ES-I3 (cell line): ENCODE data around the gene ANAPC2.

Experiments used
- H3K36me3 ChIP-seq: 2 replicates; pipeline ENCODE4 v1.6.1; 2013; ENCODE audit warnings: mild to moderate bottlenecking, low read length, control low read depth, moderate library complexity; ENCODE audit not compliant: insufficient read depth
- H3K4me1 ChIP-seq: 2 replicates; pipeline ENCODE4 v1.6.1; 2013; ENCODE audit warnings: mild to moderate bottlenecking, control low read depth, low read length; ENCODE audit not compliant: insufficient read depth
- H3K9ac ChIP-seq: 2 replicates; pipeline ENCODE4 v1.6.1; 2013; ENCODE audit warnings: low read depth, mild to moderate bottlenecking, low read length, moderate library complexity
- H3K9me3 ChIP-seq: 2 replicates; pipeline ENCODE4 v1.6.1; 2013; ENCODE audit warnings: mild to moderate bottlenecking, low read length, moderate library complexity; ENCODE audit not compliant: control insufficient read depth, insufficient read depth

ANAPC2 gene

DNA sequence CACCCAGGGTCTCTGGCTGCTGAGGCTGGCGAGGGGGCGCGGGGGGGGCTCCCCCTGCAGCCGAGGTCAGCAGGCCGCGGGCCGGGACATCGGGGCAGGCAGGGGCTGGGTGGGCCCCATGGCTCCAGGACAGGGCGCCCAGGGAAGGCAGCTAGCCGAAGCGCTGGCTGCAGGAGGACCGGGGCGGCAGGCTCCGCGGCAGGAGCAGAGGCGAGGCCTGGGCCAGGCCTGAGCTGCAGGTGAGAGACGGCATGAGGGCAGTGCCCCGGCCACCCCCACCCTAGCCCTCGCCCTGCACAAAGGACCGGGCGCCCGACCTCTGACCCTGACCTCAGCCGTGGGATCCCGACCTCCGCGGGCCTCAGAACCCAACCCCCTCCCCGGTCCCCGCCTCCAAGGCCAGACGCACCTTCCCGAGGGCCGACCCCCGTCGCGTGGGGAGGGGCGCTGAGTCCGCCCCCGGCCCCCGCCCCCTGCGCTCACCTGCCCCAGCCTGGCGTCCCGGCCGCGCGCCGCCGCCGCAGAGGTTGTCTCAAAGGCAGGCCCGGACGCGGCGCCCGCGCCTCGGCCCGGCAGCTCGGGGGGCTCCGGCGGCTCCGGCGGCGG lies 33.2 kb upstream of the ANAPC2 start:
- no peaks in the 10 kb centered on the region for H3K36me3 ChIP-seq
- peak overlapping the region; percentile 33; the same call in 1 of the 2 replicates for H3K9ac ChIP-seq
- H3K4me1 ChIP-seq: no peaks in the 10 kb centered on the region; the same call in 1 of the 2 replicates
- H3K9me3 ChIP-seq: no peaks in the 10 kb centered on the region

DNA sequence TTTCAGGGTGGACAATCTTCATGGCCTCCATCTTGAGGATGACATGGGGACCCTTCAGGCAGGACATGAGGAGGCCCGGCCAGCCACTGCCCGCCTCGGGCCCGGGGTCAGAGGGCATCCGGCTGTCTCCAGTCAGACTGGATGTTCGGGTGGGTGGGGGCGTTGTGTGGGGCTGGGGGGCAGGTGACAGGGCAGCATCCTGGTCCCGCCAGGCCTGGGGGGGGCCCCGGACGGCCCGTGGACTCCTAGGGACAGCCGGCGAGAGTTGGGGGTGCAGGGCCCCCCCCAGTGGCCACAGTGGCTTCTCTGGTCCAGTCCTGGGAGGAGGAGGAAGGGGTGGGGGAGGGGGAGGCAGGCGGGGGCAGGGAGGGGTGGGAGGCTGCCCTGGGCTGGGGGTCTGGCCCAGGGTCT lies 32.7 kb upstream of the ANAPC2 start:
- Histone ChIP-seq H3K9me3 (no peaks in the 10 kb centered on the region), H3K4me1 (no peaks in the 10 kb centered on the region; the same call in 1 of the 2 replicates), H3K36me3 (no peaks in the 10 kb centered on the region), H3K9ac (peak overlapping the region; percentile 33; the same call in 1 of the 2 replicates)

DNA sequence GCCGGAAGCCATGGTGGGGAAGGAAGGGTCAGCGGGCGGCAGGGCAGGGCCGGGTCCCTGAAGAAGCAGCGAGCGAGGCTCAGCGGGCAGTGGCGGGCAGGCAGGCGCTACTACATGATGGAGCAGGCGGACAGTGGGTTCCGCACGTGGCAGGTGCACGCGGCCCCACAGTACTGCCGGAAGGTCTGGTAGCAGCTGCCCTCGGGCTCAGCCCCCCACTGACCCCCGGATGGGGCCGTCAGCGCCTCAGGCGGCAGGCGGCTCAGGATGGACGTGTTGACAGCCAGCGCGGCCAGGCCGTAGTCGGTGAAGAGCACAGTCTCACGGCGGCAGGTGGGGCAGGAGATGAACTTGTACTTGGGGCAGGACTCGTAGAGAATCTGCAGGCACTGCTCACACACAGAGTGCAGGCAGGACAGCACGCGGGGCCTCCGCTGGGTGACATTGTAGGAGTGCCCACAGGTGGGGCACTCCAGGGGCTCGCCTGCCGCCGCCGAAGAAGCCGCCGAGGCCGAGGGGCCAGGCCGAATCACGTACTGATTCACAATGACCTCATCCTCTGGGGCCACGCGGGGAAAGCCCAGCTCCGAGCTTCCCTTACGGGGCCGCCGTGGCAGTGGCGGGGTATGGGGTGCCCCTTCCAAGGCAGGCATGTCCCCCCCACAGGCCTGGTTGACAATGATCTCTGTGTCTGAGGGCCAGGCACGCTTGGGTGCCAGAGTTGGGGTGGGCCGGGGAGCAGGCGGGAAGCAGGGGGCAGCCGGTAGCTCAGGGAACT lies 32.1 kb upstream of the ANAPC2 start:
- no peaks in the 10 kb centered on the region; the same call in 1 of the 2 replicates for H3K4me1 ChIP-seq
- no peaks in the 10 kb centered on the region for H3K36me3 ChIP-seq
- H3K9me3 ChIP-seq: no peaks in the 10 kb centered on the region
- H3K9ac ChIP-seq: no peak overlapping the region

DNA sequence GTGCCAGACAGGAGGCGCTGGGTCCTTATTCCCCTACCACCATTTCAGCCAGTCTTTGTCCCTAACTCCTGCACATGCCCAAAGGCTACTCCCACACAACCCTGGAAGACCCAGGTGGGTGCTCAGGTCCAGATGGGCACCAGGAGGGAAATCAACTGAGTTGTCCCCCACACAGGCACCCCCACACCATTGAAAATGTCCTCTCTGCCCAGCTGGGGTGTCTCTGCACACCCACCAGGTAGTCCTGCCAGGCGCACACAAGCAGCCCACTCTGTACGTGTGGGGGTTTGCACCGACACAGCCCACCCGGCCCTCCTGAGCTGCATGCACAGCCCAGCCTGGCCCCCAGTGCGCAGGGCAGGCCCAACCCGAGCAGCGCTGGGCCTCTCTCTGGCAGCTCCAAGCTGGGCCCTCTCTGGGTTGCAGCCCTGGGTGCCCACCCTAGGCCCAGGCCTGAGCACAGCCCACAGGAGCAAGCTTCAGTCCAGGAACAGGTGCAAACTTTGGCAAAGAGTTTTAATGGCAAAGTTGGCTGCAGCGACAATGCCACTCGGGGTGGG lies 31.5 kb upstream of the ANAPC2 start:
- Histone ChIP-seq H3K9me3 (no peaks in the 10 kb centered on the region), H3K36me3 (no peaks in the 10 kb centered on the region), H3K4me1 (no peaks in the 10 kb centered on the region; the same call in 1 of the 2 replicates), H3K9ac (no peak overlapping the region)

DNA sequence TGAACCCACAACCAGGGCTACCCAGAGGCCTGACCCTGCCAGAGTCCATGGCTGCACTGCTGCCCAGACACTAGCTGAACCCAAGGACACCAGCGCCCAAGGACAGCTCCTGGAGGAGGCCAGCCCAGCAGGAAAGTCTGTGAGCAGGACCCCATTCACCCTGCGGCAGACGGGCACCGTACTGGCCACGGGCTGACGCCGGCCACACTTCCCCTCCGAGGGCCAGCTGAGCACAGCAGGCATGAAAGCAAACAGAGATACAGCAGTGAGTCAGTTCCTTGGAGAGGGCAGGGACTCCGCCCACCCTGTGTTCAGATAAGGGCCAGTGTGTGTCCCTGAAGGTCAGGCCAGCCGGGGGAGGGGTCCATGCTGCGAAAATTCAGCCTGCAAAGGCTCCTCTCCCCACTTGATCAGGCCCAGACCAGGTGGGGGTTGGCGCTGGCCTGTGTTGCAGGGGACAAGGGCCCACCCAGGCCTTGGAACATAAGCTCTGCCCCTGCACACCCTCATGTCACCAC lies 30.5 kb upstream of the ANAPC2 start:
- Histone ChIP-seq H3K9me3 (no peaks in the 10 kb centered on the region), H3K36me3 (no peaks in the 10 kb centered on the region), H3K9ac (no peak overlapping the region), H3K4me1 (no peaks in the 10 kb centered on the region; the same call in 1 of the 2 replicates)

DNA sequence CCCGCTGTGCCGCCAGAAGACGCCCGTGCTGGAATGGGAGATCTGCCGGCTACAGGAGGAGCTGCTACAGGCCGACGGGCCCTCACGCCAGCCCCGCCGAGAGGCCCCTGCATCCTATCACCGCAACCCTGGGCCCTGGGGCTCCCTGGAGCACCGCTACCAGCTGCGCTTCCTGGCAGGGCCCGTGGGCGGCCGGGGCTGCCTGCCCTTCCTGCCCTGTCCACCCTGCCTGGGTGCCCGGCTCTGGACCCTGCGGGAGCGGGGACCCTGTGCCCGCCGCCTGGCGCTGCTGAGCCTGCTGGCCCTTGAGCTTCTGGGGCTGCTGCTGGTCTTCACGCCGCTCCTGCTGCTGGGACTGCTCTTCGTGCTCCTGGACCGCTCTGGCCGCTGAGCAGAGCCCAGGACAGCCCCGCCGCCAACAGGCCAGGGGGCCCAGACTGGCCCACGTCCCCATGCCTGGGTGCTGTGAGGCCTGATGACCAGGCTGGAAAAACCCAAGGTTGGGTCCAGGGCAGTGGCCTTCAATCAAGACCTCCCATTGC lies 29.9 kb upstream of the ANAPC2 start:
- no peaks in the 10 kb centered on the region for H3K9me3 ChIP-seq
- no peak overlapping the region for H3K9ac ChIP-seq
- H3K4me1 ChIP-seq: no peaks in the 10 kb centered on the region; the same call in 1 of the 2 replicates
- no peaks in the 10 kb centered on the region for H3K36me3 ChIP-seq

DNA sequence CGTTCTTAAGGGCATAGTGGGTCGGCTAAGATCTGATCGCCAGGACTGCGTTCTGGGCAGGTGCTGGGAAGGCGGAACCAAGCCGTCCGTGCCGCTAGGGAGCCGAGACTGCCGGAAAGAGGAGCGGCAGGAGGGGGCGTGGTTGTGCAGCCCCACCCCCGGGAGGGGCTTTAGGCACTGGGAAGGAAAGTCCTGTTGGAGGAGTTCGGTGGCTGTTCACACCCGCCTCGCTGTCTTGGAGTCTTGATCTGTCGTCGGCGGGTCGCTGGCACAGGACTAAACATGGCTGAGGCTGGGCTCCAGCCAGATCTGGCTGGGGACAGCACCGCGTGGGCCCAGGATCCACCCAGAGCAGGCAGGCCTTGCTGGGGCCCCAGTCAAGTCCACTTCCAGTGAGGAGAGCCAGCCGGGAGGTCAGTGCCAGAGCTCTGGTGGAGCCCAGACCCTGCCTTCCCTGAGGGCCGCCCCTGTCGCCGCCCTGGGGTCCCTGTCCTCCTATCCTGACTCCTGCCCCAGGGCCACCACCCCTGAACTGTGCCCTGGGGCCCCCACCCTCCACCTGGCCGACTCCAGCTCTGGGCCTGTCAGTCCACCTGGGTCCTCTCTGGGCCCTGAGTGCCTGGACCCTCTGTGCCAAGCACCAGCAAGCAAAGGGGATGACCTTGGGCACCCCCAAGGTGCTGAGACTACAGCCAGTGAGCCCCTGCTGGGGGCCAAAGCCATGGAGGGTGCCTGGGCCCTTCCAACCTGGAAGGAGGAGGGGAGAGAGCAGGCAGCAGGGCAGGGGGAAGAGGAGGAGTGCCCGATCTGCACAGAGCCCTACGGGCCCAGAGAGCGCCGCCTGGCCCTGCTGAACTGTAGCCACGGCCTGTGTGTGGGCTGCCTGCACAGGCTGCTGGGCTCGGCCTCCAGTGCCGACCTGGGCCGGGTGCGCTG lies 29.2 kb upstream of the ANAPC2 start:
- Histone ChIP-seq H3K9me3 (no peaks in the 10 kb centered on the region), H3K9ac (peak overlapping the region; percentile 28; the same call in 1 of the 2 replicates), H3K4me1 (no peaks in the 10 kb centered on the region; the same call in 1 of the 2 replicates), H3K36me3 (no peaks in the 10 kb centered on the region)

DNA sequence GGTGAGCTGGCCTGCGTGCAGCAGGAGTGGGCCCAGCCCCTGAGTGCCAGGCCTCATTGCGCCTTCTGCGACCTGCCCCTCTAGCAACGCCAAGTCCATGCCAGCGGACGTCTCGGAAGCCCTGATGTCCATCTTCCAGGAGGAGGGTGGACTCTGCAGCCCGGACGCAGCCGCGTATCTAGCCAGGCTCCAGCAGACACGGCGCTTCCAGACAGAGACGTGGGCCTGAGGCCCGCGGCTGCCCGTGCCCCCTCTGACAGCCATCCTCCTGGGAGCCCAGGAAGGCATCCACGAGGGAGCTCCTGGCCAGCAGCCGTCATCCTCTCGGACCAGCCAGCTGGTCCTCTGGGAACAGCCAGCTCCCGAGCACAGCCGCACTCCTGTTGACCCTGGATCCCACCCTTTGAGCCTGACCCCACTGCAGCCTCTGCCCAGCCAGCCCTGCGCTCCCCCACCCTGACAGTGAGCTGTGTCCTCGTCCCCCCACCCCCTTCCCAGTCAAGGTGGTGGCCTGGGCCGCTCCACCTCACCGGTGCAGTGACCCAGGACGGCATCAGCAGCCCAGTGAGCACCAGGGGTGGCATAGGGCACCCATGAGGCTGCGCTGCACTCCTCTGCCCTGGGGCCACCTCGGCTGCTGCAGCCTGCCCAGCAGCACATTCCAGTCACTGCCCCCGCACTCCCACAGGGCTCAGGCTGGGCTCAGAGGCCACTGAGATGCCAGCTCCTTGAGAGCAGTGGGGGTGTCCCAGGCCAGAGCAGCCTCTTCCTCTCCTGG lies 28.0 kb upstream of the ANAPC2 start:
- Histone ChIP-seq H3K4me1 (no peaks in the 10 kb centered on the region; the same call in 1 of the 2 replicates), H3K36me3 (no peaks in the 10 kb centered on the region), H3K9me3 (no peaks in the 10 kb centered on the region), H3K9ac (no peak overlapping the region)

DNA sequence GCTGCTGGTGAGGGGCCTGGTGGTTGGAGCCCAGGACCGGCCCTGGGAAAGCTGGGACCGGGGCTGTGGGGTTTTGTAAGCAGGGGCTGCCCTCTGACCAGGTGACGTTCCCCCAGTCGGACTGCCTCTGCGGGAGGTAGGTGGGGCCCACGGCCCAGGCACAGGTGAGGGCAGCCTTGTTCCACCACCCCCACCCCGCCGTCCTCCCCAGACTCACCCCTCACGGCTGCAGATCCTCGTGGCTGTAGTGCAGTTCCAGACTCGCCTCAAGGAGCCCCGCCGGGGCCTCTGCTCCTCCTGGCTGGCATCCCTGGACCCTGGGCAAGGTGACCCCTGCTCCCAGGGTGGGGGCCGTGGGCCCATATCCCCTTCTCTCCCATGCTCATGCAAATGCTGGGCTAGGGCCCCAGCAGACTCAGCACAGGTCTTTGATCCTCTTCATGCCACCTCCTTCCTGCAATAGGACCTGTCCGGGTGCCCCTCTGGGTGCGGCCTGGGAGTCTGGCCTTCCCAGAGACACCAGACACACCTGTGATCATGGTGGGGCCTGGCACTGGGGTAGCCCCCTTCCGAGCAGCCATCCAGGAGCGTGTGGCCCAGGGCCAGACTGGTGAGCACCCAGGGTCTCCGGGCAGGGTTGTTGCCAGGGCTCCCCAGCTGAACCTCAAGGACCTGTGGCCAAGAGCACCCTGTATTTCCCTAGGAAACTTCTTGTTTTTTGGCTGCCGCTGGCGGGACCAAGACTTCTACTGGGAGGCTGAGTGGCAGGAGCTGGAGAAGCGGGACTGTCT lies 27.0 kb upstream of the ANAPC2 start:
- Histone ChIP-seq H3K36me3 (no peaks in the 10 kb centered on the region), H3K9me3 (no peaks in the 10 kb centered on the region), H3K4me1 (no peaks in the 10 kb centered on the region; the same call in 1 of the 2 replicates), H3K9ac (no peak overlapping the region)

DNA sequence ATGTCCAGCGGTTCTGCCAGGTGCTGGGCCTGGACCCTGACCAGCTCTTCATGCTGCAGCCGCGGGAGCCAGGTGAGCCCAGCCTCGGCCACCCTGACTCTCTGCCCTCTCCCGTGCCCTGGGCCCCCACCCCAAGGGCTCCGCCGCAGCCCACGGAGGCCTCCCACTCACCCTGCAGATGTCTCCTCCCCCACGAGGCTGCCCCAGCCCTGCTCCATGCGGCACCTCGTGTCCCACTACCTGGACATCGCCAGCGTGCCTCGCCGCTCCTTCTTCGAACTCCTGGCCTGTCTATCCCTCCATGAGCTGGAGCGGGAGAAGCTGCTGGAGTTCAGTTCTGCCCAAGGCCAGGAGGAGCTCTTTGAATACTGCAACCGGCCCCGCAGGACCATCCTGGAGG lies 26.3 kb upstream of the ANAPC2 start:
- Histone ChIP-seq H3K4me1 (no peaks in the 10 kb centered on the region; the same call in 1 of the 2 replicates), H3K9me3 (no peaks in the 10 kb centered on the region), H3K36me3 (no peaks in the 10 kb centered on the region), H3K9ac (no peak overlapping the region)

DNA sequence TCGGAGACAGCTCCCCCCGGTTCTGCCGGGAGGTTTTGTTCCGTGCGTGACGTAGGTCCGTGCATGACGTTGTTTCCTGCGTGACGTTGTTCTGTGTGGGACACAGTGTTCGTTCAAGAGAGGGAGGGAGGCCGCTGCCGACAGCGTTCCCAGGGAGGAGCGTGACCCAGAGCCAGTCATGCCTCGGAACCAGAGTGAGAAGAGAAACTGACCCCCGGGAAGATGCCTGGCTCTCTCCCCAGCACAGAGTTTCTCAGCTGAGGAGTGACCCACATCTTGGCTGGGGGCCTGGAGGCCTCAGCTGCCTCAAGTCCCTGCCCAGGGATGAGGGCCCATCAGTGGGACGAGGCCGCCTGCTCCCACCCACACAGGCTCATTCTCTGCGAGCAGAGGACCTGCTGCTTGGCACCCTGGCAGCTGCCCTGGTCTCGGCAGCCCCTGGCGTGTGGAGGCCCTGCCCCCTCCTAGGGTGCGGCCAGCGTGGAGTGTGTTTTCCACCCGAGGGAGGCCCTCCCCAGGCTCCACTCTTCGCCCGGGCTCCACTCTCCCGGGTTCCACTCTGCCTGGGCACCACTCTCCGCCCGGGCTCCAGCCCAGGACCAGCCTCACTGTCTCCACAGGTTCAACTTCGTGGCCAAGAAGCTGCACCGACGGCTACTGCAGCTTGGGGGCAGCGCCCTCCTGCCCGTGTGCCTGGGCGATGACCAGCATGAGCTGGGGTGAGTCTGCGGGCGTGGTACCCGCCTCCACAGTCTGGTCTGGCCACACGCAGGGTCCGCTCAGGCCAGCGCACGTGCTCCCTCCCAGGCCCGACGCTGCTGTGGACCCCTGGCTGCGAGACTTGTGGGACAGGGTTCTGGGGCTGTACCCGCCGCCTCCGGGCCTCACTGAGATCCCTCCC lies 25.1 kb upstream of the ANAPC2 start:
- Histone ChIP-seq H3K9ac (no peak overlapping the region), H3K9me3 (no peaks in the 10 kb centered on the region), H3K4me1 (no peaks in the 10 kb centered on the region), H3K36me3 (no peaks in the 10 kb centered on the region)

DNA sequence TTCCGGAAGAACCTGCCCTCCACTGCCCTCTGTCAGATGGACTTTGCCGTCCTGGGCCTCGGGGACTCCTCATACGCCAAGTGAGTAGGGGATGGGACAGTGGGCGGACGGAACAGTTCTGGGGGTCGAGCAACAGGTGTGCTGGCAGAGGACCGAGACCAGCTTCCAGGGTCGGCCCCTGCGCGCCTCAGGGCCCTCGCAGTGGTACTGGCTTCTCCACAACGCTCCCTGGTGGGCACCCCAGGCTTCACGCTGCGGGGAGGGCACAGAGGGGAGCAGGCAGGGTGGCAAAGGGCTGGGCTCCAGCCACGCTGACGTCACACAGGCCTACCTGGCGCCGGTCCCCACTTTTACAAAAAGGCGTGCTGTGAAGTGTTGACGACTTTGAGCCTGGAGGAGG lies 24.2 kb upstream of the ANAPC2 start:
- H3K9me3 ChIP-seq: no peaks in the 10 kb centered on the region
- H3K4me1 ChIP-seq: no peaks in the 10 kb centered on the region
- H3K9ac ChIP-seq: no peak overlapping the region
- no peaks in the 10 kb centered on the region for H3K36me3 ChIP-seq
